AG04449 (cell line): ENCODE data around the gene NHS.

Experiments
- CTCF ChIA-PET: fragments of 350-600 bp; formaldehyde crosslinking; extraction: SDS; loops from one replicate; lab custom pipeline; 2021; ENCODE audit warnings: antibody characterized with exemption; lab: Yijun Ruan, JAX
- POLR2A ChIA-PET: fragments of 400-600, 350-600 bp; formaldehyde crosslinking; extraction: SDS; loops from one replicate; lab custom pipeline; 2020; ENCODE audit warnings: antibody characterized with exemption, inconsistent platforms; lab: Yijun Ruan, JAX
- DNase-seq: peaks from one replicate; pipeline ENCODE4 v3.0.0-alpha.2; 2010; ENCODE audit warnings: low read depth, low spot score
- H3K4me3 ChIP-seq: 2 replicates; pipeline ENCODE4 v1.5.1; 2011; ENCODE audit warnings: low read depth, mild to moderate bottlenecking, control low read depth, low read length
- CTCF ChIP-seq: IDR thresholded peaks from one replicate; pipeline ENCODE4 v1.5.1; 2011; ENCODE audit warnings: mild to moderate bottlenecking, moderate library complexity, low read length, control low read depth, inconsistent platforms; ENCODE audit not compliant: insufficient read depth; ENCODE audit errors: missing control alignments

Gene NHS

GRCh38 chrX:17409566-17410290 is 34.7 kb downstream of the NHS start:
- CTCF ChIA-PET: no interaction called here

GRCh38 chrX:17410651-17411050 is 35.7 kb downstream of the NHS start:
- no peak for DNase-seq
- CTCF ChIA-PET: no interaction called here
- POLR2A ChIA-PET: interaction anchor here (0.7 kb wide), 1 partner anchor 195 kb away, joined by 4 read pairs; no protein-coding TSS in a partner anchor
- no peak overlapping the region for H3K4me3 ChIP-seq
- TF ChIP-seq CTCF: no peak

More at GRCh38 chrX:17409566-17410290, 34.7 kb downstream of the NHS start:
- H3K4me3 ChIP-seq: no peak overlapping the region
- DNase-seq: no peak
- TF ChIP-seq CTCF: no peak
- POLR2A ChIA-PET: no interaction called here

GRCh38 chrX:17411205-17411604 is 36.2 kb downstream of the NHS start:
- ChIA-PET POLR2A (interaction anchor here (0.7 kb wide), 1 partner anchor 194 kb away, joined by 4 read pairs; no protein-coding TSS in a partner anchor), CTCF (interaction anchor here (1.0 kb wide), 1 partner anchor 169 kb away, joined by 3 read pairs; no protein-coding TSS in a partner anchor)
- DNase-seq: no peak
- no peak overlapping the region for H3K4me3 ChIP-seq
- TF ChIP-seq CTCF: no peak

GRCh38 chrX:17412692-17413091 is 37.7 kb downstream of the NHS start:
- H3K4me3 ChIP-seq: no peak overlapping the region
- no peak for TF ChIP-seq CTCF
- POLR2A ChIA-PET: no interaction called here
- CTCF ChIA-PET: interaction anchor here (1.6 kb wide), 1 partner anchor 179 kb away, joined by 5 read pairs; no protein-coding TSS in a partner anchor
- no peak for DNase-seq

GRCh38 chrX:17413228-17413627 is 38.2 kb downstream of the NHS start:
- H3K4me3 ChIP-seq: no peak overlapping the region
- CTCF ChIA-PET: interaction anchor here (1.6 kb wide), 1 partner anchor 178 kb away, joined by 5 read pairs; no protein-coding TSS in a partner anchor
- POLR2A ChIA-PET: no interaction called here
- TF ChIP-seq CTCF: no peak
- DNase-seq: no peak

- no peak for DNase-seq
- no peak for TF ChIP-seq CTCF
- H3K4me3 ChIP-seq: no peak overlapping the region
- ChIA-PET CTCF (no interaction called here), POLR2A (no interaction called here)
Measured at GRCh38 chrX:17414027-17414658, 39.1 kb downstream of the NHS start.
